HepG2 (cell line): ENCODE results near the gene ZNF860. TPM values are rescaled to one million over a fixed set of nuclear protein-coding genes. Genes with fewer than 3 reads are reported as not detected.

Experiments
- ATAC-seq: fragments of 200-7000 bp; cut with Tn5 transposase; 3 replicates; pipeline ENCODE4 v1.9.1; 2020; ENCODE audit warnings: mild to moderate bottlenecking, moderate library complexity
- BruUV-seq: library from RNA; stranded (reverse); fragments of 400-500 nt; replicated peaks from 2 replicates; lab custom pipeline; 2021; lab: Mats Ljungman, UMichigan
- CTCF ChIA-PET: fragments of 300-600 bp; formaldehyde crosslinking; extraction: SDS; loops from one replicate; lab custom pipeline; 2021; ENCODE audit warnings: low total read pairs, inconsistent platforms, low intra/inter-chr PET ratio; lab: Yijun Ruan, JAX
- POLR2A ChIA-PET: fragments of 350-600 bp; sonication (Branson Sonifier 250); formaldehyde crosslinking; loops from one replicate; lab custom pipeline; 2020; ENCODE audit warnings: antibody characterized with exemption, inconsistent platforms; lab: Yijun Ruan, JAX
- DNase-seq: peaks from one replicate; pipeline ENCODE4 v3.0.0-alpha.2; 2015; ENCODE audit warnings: low spot score
- FAIRE-seq: peaks from 3 replicates; lab custom pipeline; 2011; peaks lifted over from hg19 to GRCh38; lab: Jason Lieb, UNC
- H2AFZ ChIP-seq: one replicate; pipeline ENCODE4 v1.6.1; 2011; ENCODE audit warnings: low read length, inconsistent platforms
- H3K27ac ChIP-seq: fragments of 300-600 bp; 3 replicates; pipeline ENCODE4 v1.8.0; 2011; ENCODE audit warnings: mixed run types, mild to moderate bottlenecking, mixed read lengths, low read length, inconsistent platforms; ENCODE audit not compliant: insufficient read depth; ENCODE audit errors: extremely low read length
- H3K27me3 ChIP-seq, 2 experiments: fragments of 200-600 bp in 1 of 2; 2 replicates in 1 of 2; 3 replicates in 1 of 2; pipeline versions ENCODE4 v1.6.0 to v1.8.0; 2011; ENCODE audit warnings: low read length in 2 of 2, mild to moderate bottlenecking in 2 of 2, moderate library complexity in 2 of 2, inconsistent platforms in 1 of 2; ENCODE audit not compliant: insufficient read depth in 2 of 2, control insufficient read depth in 1 of 2
- H3K36me3 ChIP-seq, 2 experiments: fragments of 200-600 bp in 1 of 2; replicated peaks in 1 of 2; 2 replicates in 1 of 2; 3 replicates in 1 of 2; pipeline versions ENCODE4 v1.5.1 to v1.8.0; 2011; ENCODE audit warnings: low read length in 2 of 2, inconsistent platforms in 1 of 2; ENCODE audit not compliant: insufficient read depth in 2 of 2, control insufficient read depth in 1 of 2
- H3K4me1 ChIP-seq: 2 replicates; pipeline ENCODE4 v1.5.1; 2012; ENCODE audit warnings: low read length, inconsistent platforms; ENCODE audit not compliant: insufficient read depth
- H3K4me2 ChIP-seq: 2 replicates; pipeline ENCODE4 v1.6.0; 2011; ENCODE audit warnings: low read depth, low read length, inconsistent platforms
- H3K4me3 ChIP-seq, 3 experiments: fragments of 200-600 bp in 1 of 3; sonication (generic), shearing (Covaris generic) in 1 of 3; replicated peaks in 1 of 3; 2 replicates each; pipeline ENCODE4 v1.5.1; 2011 to 2016; ENCODE audit warnings: low read length in 3 of 3, inconsistent platforms in 2 of 3, low read depth in 2 of 3, mild to moderate bottlenecking in 2 of 3, control low read depth in 1 of 3, mixed read lengths in 1 of 3; ENCODE audit not compliant: insufficient read depth in 1 of 3
- H3K79me2 ChIP-seq: one replicate; pipeline ENCODE4 v1.6.1; 2011; ENCODE audit warnings: low read length, inconsistent platforms; ENCODE audit not compliant: insufficient read depth
- H3K9ac ChIP-seq: 2 replicates; pipeline ENCODE4 v1.6.0; 2011; ENCODE audit warnings: mild to moderate bottlenecking, low read depth, low read length, inconsistent platforms; ENCODE audit not compliant: insufficient read depth
- H3K9me3 ChIP-seq: 2 replicates; pipeline ENCODE4 v1.5.1; 2012; ENCODE audit warnings: mild to moderate bottlenecking, low read length
- H4K20me1 ChIP-seq: 2 replicates; pipeline ENCODE4 v1.6.0; 2011; ENCODE audit warnings: inconsistent platforms, mild to moderate bottlenecking, low read length, moderate library complexity; ENCODE audit not compliant: insufficient read depth
- FOXC1 ChIP-seq: sonication (generic); formaldehyde crosslinking; IDR thresholded peaks from 2 replicates; pipeline ENCODE4 v1.8.0; 2022; ENCODE audit warnings: mild to moderate bottlenecking, missing genetic modification reagents, borderline replicate concordance
- GZF1 ChIP-seq: sonication (generic); formaldehyde crosslinking; IDR thresholded peaks from 2 replicates; pipeline ENCODE4 v1.5.1; 2020; ENCODE audit warnings: mild to moderate bottlenecking, missing genetic modification reagents
- HHEX ChIP-seq: IDR thresholded peaks from 2 replicates; pipeline ENCODE4 v1.6.1; 2016; ENCODE audit warnings: control low read depth
- HNF4G ChIP-seq, 2 experiments: sonication (generic) in 1 of 2; formaldehyde crosslinking in 1 of 2; IDR thresholded peaks; 2 replicates each; pipeline versions ENCODE4 v1.4.0 to v1.6.1; 2011 to 2020; ENCODE audit warnings: borderline replicate concordance in 2 of 2, low read depth in 2 of 2, mild to moderate bottlenecking in 2 of 2, low read length in 1 of 2, missing genetic modification reagents in 1 of 2, moderate library complexity in 1 of 2
- HOXA3 ChIP-seq: sonication (generic); formaldehyde crosslinking; IDR thresholded peaks from 2 replicates; pipeline ENCODE4 v1.5.0; 2020; ENCODE audit warnings: missing genetic modification reagents
- MBNL3 ChIP-seq: fragments of 250-450 bp; sonication (Bioruptor Pico); conservative IDR thresholded peaks from 2 replicates; pipeline ENCODE4 v1.8.0; 2022; ENCODE audit warnings: mild to moderate bottlenecking, inconsistent platforms
- MEIS1 ChIP-seq: sonication (generic); formaldehyde crosslinking; IDR thresholded peaks from 2 replicates; pipeline ENCODE4 v1.9.0; 2021; ENCODE audit warnings: mild to moderate bottlenecking, missing genetic modification reagents, moderate library complexity, borderline replicate concordance
- MIER3 ChIP-seq: IDR thresholded peaks from 2 replicates; pipeline ENCODE4 v1.6.1; 2016; ENCODE audit warnings: missing compliant biosample characterization, borderline replicate concordance
- RFX3 ChIP-seq: IDR thresholded peaks from 2 replicates; pipeline ENCODE4 v1.6.1; 2016; ENCODE audit warnings: missing biosample characterization, missing genetic modification reagents
- SMAD9 ChIP-seq: sonication (generic); formaldehyde crosslinking; IDR thresholded peaks from 2 replicates; pipeline ENCODE4 v1.5.1; 2020; ENCODE audit warnings: mild to moderate bottlenecking, missing genetic modification reagents
- SNRNP70 ChIP-seq: fragments of 200-400 bp; formaldehyde crosslinking; IDR thresholded peaks from 2 replicates; pipeline ENCODE4 v1.6.1; 2017; ENCODE audit warnings: mild to moderate bottlenecking, low read depth, low read length, moderate library complexity
- ZNF615 ChIP-seq: sonication (generic); formaldehyde crosslinking; IDR thresholded peaks from 2 replicates; pipeline ENCODE4 v1.5.0; 2020; ENCODE audit warnings: mild to moderate bottlenecking, missing genetic modification reagents, borderline replicate concordance
- ZNF672 ChIP-seq: sonication (generic); formaldehyde crosslinking; IDR thresholded peaks from 2 replicates; pipeline ENCODE4 v1.8.1; 2022; ENCODE audit warnings: missing genetic modification reagents
- ZNF782 ChIP-seq: sonication (generic); formaldehyde crosslinking; IDR thresholded peaks from 2 replicates; pipeline ENCODE4 v1.4.0; 2020; ENCODE audit warnings: missing genetic modification reagents, mild to moderate bottlenecking, borderline replicate concordance
- ZSCAN21 ChIP-seq: sonication (generic); formaldehyde crosslinking; IDR thresholded peaks from 2 replicates; pipeline ENCODE4 v1.8.0; 2022; ENCODE audit warnings: mild to moderate bottlenecking, missing genetic modification reagents, moderate library complexity, borderline replicate concordance
- WGBS: methylation state at CpG from one replicate; pipeline ENCODE4 v1.1.6; 2017; ENCODE audit warnings: low lambda C conversion rate; 5-methylcytosine and 5-hydroxymethylcytosine counted together
- in situ Hi-C: cut with HindIII; loops from 2 replicates; pipeline ENCODE4 v1.10.0; 2017; ENCODE audit warnings: low pct_unique_long_range_greater_than_20kb; ENCODE audit not compliant: extremely low pct_ligation_motif_present
- intact Hi-C: fragments of 100-400 bp; cut with micrococcal nuclease; formaldehyde crosslinking; loops from one replicate; pipeline ENCODE4 v1.10.0; 2022; ENCODE audit not compliant: unreplicated experiment
- polyA plus RNA-seq, 8 experiments: library from polyadenylated mRNA; depleted of rRNA in 3 of 8; stranded (reverse) in 7 of 8; unstranded in 1 of 8; fragments of >200 nt; fragmentation: Illumina TruSeq in 4 of 8; extraction: Trizol in 4 of 8; gene quantifications; 2 replicates each; pipeline versions ENCODE4 v1.2.1 to v1.2.3, GENCODE V29; 2011 to 2016; ENCODE audit warnings: low read depth in 4 of 8, missing spikeins in 1 of 8, mixed read lengths in 1 of 8; ENCODE audit not compliant: insufficient read depth in 1 of 8
- total RNA-seq, 5 experiments: library from RNA; depleted of rRNA; stranded (reverse); fragments of >200 nt; fragmentation: Illumina TruSeq; extraction: Trizol; gene quantifications; 2 replicates each; pipeline ENCODE4 v1.2.3, GENCODE V29; 2016; ENCODE audit warnings: low read depth in 1 of 5
- TF ChIP-seq, protein P1 (sequence below): sonication (generic); formaldehyde crosslinking; IDR thresholded peaks from 2 replicates; pipeline ENCODE4 v1.8.0; 2022; ENCODE audit warnings: mild to moderate bottlenecking, missing genetic modification reagents, moderate library complexity
- TF ChIP-seq, protein P2 (sequence below): sonication (generic); formaldehyde crosslinking; IDR thresholded peaks from 2 replicates; pipeline ENCODE4 v1.5.1; 2020; ENCODE audit warnings: missing genetic modification reagents, mild to moderate bottlenecking, borderline replicate concordance
- TF ChIP-seq, protein P3 (sequence below): sonication (generic); formaldehyde crosslinking; IDR thresholded peaks from 2 replicates; pipeline ENCODE4 v1.4.0; 2020; ENCODE audit warnings: missing genetic modification reagents, mild to moderate bottlenecking, borderline replicate concordance
- TF ChIP-seq, protein P4 (sequence below): conservative IDR thresholded peaks from 2 replicates; pipeline ENCODE4 v1.6.1; 2018; ENCODE audit warnings: missing genetic modification reagents

ZNF860 gene
- total and polyA plus RNA-seq, 2 of the 13 experiments (the other 11 are each of a cell fraction or from before 2014, with no cell fraction given): 0.55 to 0.73 TPM

DNA sequence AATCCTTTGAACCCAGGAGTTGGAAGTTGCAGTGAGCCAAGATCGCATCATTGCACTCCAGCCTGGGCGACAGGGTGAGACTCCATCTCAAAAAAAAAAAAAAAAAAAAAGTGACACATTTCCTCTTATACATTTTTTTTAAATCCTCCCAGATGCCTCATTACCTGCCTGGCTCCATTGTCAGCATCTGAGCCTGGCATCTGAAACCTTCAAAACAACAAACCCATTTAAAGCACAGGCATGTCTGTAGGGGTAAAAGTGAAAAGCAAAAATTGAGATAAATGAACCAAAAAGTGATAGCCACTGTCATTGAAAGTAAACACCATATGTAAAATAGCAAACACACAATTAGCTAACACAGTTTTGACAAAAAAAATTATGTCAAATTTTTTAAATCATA is 39.1 kb upstream of the ZNF860 start:
- intact Hi-C loops (no loop called here), in situ Hi-C loops (no loop called here)
- DNase-seq (no peak), FAIRE-seq (no peak), ATAC-seq (no peak)
- no TSS peak for BruUV-seq
- Histone ChIP-seq H3K9ac (no peak overlapping the region), H3K27me3 (no peaks in the 10 kb centered on the region), H3K4me2 (no peak overlapping the region), H3K36me3 (no peaks in the 10 kb centered on the region), H4K20me1 (no peaks in the 10 kb centered on the region), H3K4me1 (peaks cover 91% of the 10 kb centered on the region), H3K27ac (no peak overlapping the region), H3K9me3 (no peaks in the 10 kb centered on the region), H3K4me3 (no peak overlapping the region), H2AFZ (no peak overlapping the region), H3K79me2 (peaks cover 43% of the 10 kb centered on the region)
- WGBS: 94% methylated on average over 2 of the region's 2 CpGs
- ChIA-PET POLR2A (no interaction called here), CTCF (no interaction called here)
- no peak for TF ChIP-seq RFX3
- TF ChIP-seq HOXA3 (CRISPR knock-in tag): no peak
- no peak for TF ChIP-seq HNF4G (IDR thresholded peaks at IDR 0.05; ENCODE audit: borderline replicate concordance, low read depth, low read length)
- no peak for TF ChIP-seq HNF4G (CRISPR knock-in tag; IDR thresholded peaks at IDR 0.05; ENCODE audit: borderline replicate concordance, low read depth)
- TF ChIP-seq, protein P1, sequence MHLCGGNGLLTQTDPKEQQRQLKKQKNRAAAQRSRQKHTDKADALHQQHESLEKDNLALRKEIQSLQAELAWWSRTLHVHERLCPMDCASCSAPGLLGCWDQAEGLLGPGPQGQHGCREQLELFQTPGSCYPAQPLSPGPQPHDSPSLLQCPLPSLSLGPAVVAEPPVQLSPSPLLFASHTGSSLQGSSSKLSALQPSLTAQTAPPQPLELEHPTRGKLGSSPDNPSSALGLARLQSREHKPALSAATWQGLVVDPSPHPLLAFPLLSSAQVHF (CRISPR knock-in tag): no peak
- no peak for TF ChIP-seq ZNF672
- no peak for TF ChIP-seq MEIS1 (CRISPR knock-in tag)
- TF ChIP-seq, protein P2, sequence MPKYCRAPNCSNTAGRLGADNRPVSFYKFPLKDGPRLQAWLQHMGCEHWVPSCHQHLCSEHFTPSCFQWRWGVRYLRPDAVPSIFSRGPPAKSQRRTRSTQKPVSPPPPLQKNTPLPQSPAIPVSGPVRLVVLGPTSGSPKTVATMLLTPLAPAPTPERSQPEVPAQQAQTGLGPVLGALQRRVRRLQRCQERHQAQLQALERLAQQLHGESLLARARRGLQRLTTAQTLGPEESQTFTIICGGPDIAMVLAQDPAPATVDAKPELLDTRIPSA (CRISPR knock-in tag): no peak
- TF ChIP-seq, protein P3, sequence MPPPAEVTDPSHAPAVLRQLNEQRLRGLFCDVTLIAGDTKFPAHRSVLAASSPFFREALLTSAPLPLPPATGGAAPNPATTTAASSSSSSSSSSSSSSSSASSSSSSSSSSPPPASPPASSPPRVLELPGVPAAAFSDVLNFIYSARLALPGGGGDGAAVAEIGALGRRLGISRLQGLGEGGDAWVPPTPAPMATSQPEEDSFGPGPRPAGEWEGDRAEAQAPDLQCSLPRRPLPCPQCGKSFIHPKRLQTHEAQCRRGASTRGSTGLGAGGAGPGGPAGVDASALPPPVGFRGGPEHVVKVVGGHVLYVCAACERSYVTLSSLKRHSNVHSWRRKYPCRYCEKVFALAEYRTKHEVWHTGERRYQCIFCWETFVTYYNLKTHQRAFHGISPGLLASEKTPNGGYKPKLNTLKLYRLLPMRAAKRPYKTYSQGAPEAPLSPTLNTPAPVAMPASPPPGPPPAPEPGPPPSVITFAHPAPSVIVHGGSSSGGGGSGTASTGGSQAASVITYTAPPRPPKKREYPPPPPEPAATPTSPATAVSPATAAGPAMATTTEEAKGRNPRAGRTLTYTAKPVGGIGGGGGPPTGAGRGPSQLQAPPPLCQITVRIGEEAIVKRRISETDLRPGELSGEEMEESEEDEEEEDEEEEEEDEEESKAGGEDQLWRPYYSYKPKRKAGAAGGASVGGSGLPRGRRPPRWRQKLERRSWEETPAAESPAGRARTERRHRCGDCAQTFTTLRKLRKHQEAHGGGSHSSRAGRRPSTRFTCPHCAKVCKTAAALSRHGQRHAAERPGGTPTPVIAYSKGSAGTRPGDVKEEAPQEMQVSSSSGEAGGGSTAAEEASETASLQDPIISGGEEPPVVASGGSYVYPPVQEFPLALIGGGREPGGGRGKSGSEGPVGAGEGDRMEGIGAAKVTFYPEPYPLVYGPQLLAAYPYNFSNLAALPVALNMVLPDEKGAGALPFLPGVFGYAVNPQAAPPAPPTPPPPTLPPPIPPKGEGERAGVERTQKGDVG: no peak
- no peak for TF ChIP-seq SNRNP70
- TF ChIP-seq SMAD9 (CRISPR knock-in tag): no peak
- no peak for TF ChIP-seq ZSCAN21 (CRISPR knock-in tag)
- TF ChIP-seq, protein P4, sequence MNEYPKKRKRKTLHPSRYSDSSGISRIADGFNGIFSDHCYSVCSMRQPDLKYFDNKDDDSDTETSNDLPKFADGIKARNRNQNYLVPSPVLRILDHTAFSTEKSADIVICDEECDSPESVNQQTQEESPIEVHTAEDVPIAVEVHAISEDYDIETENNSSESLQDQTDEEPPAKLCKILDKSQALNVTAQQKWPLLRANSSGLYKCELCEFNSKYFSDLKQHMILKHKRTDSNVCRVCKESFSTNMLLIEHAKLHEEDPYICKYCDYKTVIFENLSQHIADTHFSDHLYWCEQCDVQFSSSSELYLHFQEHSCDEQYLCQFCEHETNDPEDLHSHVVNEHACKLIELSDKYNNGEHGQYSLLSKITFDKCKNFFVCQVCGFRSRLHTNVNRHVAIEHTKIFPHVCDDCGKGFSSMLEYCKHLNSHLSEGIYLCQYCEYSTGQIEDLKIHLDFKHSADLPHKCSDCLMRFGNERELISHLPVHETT (CRISPR knock-in tag): no peak
- no peak for TF ChIP-seq HHEX (CRISPR knock-in tag)
- no peak for TF ChIP-seq MBNL3 (CRISPR knock-in tag)
- TF ChIP-seq ZNF615 (CRISPR knock-in tag): no peak
- no peak for TF ChIP-seq ZNF782 (CRISPR knock-in tag)
- no peak for TF ChIP-seq FOXC1 (CRISPR knock-in tag)
- no peak for TF ChIP-seq MIER3 (CRISPR knock-in tag)
- TF ChIP-seq GZF1 (CRISPR knock-in tag): no peak
